HG03064 (cell line): ENCODE measurements around the gene FREM3.
"Not testable (repeated sequence)": the region's sequence is repeated elsewhere in the genome, so short reads cannot be mapped to it uniquely, and the experiment has no call there.

Experiments used
- ATAC-seq: cut with Tn5 transposase; IDR thresholded peaks from one replicate; pipeline ENCODE4 v1.9.1; 2021; ENCODE audit warnings: low read depth; ENCODE audit not compliant: unreplicated experiment

FREM3 gene

DNA sequence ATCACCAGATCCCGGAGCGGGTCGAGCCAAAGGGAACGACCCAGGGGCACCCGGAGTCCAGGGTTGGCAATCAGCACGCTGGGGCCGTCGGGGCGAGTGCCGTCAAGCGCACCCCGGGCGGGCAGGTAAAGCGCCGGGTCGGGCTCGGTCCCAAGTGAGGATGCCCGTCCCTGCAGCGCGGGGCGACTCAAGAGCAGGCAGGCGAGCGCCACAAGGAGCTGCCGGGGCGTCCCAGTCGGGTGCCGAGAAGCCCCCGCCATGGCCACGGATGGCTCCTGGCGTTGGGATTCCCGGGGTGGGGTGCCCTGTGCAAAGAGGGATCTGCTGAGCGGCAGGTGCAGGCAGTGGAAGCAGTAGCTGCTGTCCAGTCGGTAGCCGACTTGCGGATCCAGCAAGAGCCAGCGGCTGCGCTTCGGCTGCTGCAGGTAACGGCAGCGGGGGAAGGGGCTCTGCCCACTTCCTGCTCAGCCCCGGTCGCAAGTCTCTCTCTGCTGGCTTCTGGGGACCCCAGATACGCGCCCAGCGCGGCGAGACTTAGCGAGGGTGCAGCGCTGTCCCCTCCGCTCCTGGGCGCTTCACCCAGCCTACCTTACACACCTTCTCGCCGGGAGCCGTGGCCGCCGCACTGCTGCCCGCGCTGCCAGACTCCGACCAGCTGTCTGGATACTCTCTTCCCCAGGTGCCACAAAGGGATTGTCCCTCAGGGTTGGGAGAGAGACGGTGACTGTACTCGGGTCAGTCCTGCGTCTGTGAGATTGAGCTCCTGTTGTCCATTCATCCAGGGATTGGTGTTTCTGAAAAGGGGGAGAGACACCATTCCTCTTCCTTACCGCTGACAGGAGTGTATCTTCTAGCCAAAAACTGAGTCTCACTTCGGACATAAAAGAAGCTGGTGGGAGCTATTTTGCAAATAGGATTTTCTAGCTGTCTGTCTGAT lies at the start of gene FREM3:
Gene FREM3 (minus strand): TSS at position 260 of the 937 bp plus-strand sequence. CDS start 0 bp downstream, at position 260.
- no peak for ATAC-seq

DNA sequence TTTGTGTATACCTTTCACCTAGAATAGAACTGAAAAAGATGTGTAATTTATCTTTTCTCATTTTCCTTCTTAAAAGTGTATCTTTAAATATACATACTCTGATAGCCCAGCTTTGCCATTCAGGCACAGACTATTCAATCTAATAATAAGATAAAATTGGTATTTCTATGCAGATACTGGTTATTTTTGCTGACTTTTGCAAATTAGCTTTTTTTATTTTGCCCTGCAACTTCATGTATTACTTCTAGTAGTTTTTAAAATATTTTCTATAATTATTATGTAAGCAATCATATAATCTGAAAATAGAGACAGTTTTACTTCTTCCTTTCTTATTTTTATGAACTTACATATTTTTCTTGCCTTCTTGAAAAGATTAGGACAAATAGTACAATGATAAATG lies 45.4 kb upstream of the FREM3 start:
- ATAC-seq = no peak

DNA sequence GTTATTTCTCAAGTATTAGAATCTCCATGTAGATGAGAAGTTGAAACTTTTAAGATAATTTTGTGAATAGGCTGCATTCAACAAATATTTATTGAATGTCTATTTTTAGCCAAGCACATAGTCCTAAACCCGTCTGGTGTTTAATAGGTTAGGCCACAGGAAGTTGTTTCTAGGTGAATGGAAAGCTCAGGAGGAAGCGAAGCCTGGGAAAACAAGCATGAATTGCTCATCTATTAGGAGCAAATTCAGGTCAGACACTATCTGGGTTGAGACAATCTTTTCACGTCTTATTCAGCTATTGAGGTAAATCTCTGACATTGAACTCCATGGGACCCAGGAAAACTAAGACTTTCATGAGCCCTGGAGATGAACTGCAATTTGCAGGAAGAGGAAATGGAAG lies 43.1 kb upstream of the FREM3 start:
- no peak for ATAC-seq

GRCh38 chr4:143742834-143743233 lies 42.4 kb upstream of the FREM3 start:
- no peak for ATAC-seq

DNA sequence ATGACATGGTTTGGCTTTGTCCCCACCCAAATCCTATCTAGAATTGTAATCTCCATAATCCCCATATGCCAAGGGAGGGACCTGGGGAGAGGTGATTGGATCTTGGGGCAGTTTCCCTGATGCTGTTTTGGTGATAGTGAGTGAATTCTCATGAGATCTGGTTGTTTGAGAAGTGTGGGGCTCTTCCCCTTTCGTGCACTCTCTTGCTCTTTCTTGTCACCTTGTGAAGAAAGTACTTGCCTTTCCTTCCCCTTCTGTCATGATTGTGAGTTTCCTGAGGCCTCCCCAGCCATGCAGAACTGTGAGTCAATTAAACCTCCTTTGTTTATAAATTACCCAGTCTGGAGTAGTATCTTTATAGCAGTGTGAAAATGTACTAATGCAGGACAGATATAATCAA lies 36.4 kb upstream of the FREM3 start:
- ATAC-seq = no peak

DNA sequence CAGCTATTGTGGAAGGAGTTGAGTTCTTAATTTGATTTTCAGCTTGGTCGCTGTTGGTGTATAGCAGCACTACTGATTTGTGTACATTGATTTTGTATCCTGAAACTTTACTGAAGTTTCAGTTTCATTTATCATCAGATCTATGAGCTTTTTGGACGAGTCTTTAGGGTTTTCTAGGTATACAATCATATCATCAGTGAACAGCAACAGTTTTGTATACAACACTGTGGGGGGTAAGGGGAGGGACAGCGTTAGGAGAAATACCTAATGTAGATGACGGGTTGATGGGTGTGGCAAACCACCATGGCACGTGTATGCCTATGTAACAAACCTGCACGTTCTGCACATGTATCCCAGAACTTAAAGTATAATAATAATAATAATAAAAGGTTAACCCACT lies 35.6 kb upstream of the FREM3 start:
- ATAC-seq = not testable (repeated sequence)

DNA sequence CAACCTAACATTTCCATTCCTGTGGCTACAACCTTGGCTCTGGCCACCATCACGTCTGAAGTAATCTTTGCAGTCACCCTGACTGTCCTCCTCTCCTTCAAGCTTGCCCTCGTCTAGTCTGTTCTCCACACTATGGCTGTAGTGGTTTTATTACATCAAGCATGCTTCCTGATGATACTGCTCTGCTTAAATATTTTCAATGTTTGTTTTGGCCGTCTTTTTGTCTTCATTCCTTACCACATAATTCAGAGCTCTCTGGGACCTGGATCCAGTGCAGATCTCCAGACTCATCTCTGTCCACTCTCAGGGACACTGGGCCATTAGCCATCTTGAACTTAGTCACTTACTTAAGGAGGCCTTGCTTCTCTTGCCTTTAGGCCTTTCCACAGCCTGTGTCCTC lies 27.7 kb upstream of the FREM3 start:
- ATAC-seq = no peak

DNA sequence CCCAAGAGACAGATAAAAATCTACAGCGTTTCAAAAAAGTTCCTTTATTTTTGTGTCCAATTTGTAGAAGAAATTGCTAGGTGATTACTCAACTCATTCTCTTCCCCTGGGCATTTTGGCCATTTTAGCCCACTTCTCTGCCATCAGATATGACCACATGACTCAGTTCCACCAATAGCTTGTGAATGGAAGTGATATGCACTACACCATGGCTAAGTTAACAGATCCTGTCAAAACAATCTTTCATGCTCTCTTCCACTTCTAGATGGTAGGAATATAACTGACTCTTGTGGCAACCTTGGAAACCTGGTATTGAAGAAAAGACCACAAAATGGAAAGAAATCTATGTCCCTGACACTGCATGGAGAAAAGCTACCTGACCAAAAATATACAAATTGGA lies 26.2 kb upstream of the FREM3 start:
- ATAC-seq = no peak

DNA sequence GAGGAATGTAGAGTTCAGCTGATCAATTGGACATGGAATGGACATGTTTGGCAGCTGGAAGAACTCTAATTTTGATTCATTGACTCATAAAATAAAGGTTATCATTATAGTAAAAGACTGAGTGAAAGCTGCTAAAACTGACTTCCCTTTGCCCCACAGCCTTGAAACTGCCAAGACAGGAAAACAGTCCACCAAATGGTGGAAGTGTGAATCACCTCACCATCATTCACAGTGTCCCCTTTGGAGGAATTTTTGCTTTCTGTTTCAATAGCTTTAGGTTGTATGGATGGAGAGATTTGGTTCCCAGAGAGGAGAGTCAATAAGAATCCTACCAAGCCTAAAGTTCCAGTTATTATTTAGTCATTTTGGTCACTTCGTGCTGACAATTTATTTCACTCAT lies 20.8 kb upstream of the FREM3 start:
- no peak for ATAC-seq

DNA sequence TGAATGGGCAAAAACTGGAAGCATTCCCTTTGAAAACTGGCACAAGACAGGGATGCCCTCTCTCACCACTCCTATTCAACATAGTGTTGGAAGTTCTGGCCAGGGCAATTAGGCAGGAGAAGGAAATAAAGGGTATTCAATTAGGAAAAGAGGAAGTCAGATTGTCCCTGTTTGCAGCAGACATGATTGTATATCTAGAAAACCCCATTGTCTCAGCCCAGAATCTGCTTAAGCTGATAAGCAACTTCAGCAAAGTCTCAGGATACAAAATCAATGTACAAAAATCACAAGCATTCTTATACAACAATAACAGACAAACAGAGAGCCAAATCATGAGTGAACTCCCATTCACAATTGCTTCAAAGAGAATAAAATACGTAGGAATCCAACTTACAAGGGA lies 18.3 kb upstream of the FREM3 start:
- ATAC-seq = not testable (repeated sequence)

DNA sequence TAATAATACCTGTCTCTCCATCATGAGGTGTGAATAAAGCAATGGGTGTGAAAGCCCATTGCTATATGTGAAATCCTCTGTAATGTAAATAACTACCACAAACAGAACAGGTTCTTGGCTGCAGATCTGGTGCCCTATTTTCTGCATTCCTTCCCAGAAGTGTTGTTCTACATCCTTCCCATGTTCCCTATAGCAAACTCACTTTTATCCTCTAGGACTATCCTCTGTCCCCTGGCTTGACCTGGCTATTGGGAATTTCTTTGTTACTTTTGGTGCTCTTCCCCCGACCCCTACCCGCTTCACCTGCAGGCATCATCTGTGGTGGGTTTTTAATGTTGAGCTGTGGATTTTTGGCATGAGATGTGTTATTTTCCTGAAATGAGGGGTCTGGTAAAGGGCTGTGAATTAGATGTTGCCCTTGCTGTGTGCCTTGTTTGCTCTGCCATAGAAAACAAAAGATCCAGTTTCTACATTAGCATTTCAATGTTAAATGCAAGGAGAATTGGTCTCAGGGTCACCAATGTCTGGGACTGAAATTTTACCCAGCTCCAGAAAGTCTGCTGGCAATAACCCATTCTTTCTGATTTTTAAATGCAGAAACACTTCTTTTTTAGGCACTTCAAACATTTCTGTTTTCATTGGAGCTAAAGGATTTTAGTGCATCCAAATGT lies 13.6 kb upstream of the FREM3 start:
- no peak for ATAC-seq

DNA sequence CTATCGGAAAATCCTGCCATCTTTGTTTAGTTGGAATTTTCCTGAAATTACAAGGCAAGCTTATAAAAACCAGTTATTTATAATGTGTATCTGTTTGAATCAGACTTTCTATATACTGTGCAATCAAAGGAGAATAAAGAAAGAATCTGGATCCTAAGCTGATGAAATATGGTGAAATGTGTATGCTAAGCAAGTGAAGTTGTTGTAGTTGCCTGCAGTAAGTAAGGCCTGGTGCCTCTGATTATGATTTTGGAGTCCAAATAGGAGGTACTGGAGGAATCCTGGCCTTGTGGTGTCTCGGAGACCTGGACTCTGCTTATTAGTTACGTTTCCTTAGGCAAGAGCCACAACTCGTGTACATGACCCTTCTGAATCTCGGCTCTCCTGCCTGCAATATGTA lies 13.1 kb upstream of the FREM3 start:
- ATAC-seq = no peak

- no peak for ATAC-seq
Measured at GRCh38 chr4:143712155-143712550, 11.7 kb upstream of the FREM3 start.

DNA sequence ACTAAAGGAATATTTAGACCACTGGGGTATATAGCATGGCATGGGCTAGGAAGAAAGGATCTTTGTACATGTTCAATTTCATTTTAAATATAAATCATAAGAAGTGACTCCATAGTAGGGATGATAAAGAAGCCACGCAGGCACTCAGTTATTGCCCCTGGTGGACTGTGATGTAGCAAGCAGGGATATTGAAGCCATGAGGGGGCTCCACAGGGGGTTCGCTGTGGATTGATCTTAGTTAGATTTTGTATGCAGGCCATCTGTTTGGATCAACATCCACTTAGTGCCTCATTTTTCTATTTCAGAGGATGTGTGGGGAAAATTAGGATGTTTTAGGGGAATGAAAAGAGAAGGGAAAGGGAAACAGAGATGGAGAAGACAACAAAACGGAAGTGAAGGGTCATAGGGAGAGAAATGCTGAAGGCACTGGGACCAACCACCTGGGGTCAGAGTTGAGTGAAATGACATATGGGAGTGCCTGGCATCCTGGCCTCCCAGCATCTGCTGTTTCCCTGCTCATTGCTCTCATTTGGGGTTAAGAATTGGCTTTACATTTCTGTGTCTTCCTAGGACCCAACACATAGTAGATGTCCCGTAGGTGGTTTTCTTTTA lies 11.2 kb upstream of the FREM3 start:
- no peak for ATAC-seq

GRCh38 chr4:143701365-143701764 lies 890 bp upstream of the FREM3 start:
- ATAC-seq = no peak

GRCh38 chr4:143700046-143700415 lies 444 bp downstream of the FREM3 start:
- ATAC-seq = no peak

DNA sequence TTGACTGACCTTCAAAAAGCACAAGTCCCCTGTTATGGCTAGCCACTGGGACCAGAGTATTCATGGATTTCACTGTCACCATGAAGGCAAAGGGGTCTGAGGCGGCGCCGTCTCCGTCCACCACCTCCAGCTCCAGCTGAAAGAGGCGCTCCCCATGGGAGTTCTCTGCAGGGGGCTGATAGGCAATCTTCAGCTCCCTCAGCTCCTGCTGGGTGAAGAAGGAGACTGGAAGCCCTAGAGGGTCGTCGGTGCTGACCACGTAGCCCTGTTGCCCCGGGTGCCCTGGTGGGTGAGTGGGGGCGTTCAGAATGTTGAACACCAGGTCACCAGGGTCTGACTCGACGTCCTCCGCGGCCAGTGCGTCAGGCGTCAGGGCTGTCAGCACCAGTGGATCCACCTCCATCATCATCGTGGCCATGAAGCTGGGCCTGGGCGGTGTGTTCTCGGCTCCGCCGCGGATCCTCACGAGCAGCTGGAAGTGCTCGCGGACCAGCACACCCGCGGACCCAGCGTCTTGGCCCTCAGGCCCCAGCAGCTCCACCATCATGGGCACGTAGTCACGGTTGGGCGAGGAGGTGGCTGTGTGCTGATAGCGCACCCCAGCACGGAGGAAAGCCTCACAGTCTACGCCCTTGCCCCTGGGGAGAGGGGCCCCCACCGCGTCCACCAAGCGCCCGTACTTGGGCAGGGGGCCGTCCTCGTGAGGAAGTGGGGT lies 987 bp downstream of the FREM3 start:
- no peak for ATAC-seq

GRCh38 chr4:143693856-143694255 lies 6.6 kb downstream of the FREM3 start:
- no peak for ATAC-seq

GRCh38 chr4:143692241-143692640 lies 8.2 kb downstream of the FREM3 start:
- ATAC-seq = no peak

GRCh38 chr4:143679434-143679833 lies 21.0 kb downstream of the FREM3 start:
- ATAC-seq = no peak

DNA sequence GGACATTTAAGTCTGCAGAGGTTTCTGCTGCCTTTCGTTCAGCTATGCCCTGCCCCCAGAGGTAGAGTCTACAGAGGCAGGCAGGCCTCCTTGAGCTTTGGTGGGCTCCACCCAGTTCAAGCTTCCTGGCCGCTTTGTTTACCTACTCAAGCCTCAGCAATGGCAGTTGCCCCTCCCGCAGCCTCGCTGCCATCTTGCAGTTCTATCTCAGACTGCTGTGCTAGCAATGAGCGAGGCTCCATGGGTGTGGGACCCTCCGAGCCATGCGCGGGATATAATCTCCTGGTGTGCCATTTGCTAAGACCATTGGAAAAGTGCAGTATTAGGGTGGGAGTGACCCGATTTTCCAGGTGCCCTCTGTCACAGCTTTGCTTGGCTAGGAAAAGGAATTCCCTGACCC lies 26.8 kb downstream of the FREM3 start:
- not testable (repeated sequence) for ATAC-seq
